Measurements from ENCODE around the gene DNAJB6. TPM values are rescaled to one million over a fixed set of nuclear protein-coding genes. Genes with fewer than 3 reads are reported as not detected.

DNAJB6 gene
- total and polyA plus RNA-seq, 2 donors (not counting 3 experiments of a cell fraction or from before 2014, with no cell fraction given): 69.6 to 135 TPM

- no peak overlapping the region for H3K27ac ChIP-seq (ENCODE audit: insufficient read depth, low read depth, low read length)
- H3K36me3 ChIP-seq (ENCODE audit: control insufficient read depth in 2 of 2, extremely low read depth in 1 of 2, insufficient read depth in 2 of 2, low read length in 2 of 2): peaks cover 10 to 14% of the 10 kb centered on the region in 2 experiments
- H4K20me1 ChIP-seq (replicated peaks; ENCODE audit: control insufficient read depth, extremely low read depth, insufficient read depth, low read length): peaks cover 2% of the 10 kb centered on the region
- H3K9me1 ChIP-seq (replicated peaks; ENCODE audit: control insufficient read depth, extremely low read depth, insufficient read depth, low read length): no peaks in the 10 kb centered on the region
- dilution Hi-C loops (cut with MboI; ENCODE audit: extremely low pct_ligation_motif_present, low sequenced_read_pairs): no loop called here
- H3K4me3 ChIP-seq (replicated peaks in 1 of 3; ENCODE audit: insufficient read depth in 1 of 3, low read depth in 1 of 3, low read length in 3 of 3): no peak overlapping the region
- H3K9me3 ChIP-seq (replicated peaks; ENCODE audit: control insufficient read depth, insufficient read depth, low read length): no peaks in the 10 kb centered on the region
- DNase-seq (ENCODE audit: low read depth, low spot score) (no peak), FAIRE-seq (no peak)
- TF ChIP-seq CTCF (IDR thresholded peaks at IDR 0.05; ENCODE audit: extremely low read depth in 1 of 2, insufficient read depth in 1 of 2, low read depth in 1 of 2, low read length in 2 of 2) (no peak), MYC (IDR thresholded peaks at IDR 0.05; ENCODE audit: low read depth, low read length) (no peak), POLR2AphosphoS5 (IDR thresholded peaks at IDR 0.05; ENCODE audit: insufficient read depth, low read depth, low read length) (no peak), JUN (IDR thresholded peaks at IDR 0.05; ENCODE audit: borderline replicate concordance, insufficient read depth, insufficient read length, low read depth) (no peak), EZH2 (IDR thresholded peaks at IDR 0.05; ENCODE audit: borderline replicate concordance, low read depth, low read length, severe bottlenecking) (no peak), FOS (IDR thresholded peaks at IDR 0.05; ENCODE audit: borderline replicate concordance, insufficient read depth, low read length) (no peak), GATA2 (IDR thresholded peaks at IDR 0.05; ENCODE audit: insufficient read depth, insufficient read length, low read depth, low read length) (no peak), POLR2A (IDR thresholded peaks at IDR 0.05; ENCODE audit: low read depth, low read length) (no peak)
- TF ChIP-seq, protein P1, sequence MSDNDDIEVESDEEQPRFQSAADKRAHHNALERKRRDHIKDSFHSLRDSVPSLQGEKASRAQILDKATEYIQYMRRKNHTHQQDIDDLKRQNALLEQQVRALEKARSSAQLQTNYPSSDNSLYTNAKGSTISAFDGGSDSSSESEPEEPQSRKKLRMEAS (IDR thresholded peaks at IDR 0.05; ENCODE audit: insufficient read depth, insufficient read length): no peak
- H3K4me1 ChIP-seq (ENCODE audit: control insufficient read depth, extremely low read depth, insufficient read depth, low read length): peaks cover 4% of the 10 kb centered on the region
- H3K27me3 ChIP-seq (ENCODE audit: control insufficient read depth in 2 of 2, insufficient read depth in 2 of 2, low read length in 2 of 2): no peaks in the 10 kb centered on the region
- no peak overlapping the region for H3K4me2 ChIP-seq (ENCODE audit: insufficient read depth, low read length)
- H2AFZ ChIP-seq (ENCODE audit: low read depth, low read length): no peak overlapping the region
- ChIA-PET CTCF (interaction anchor here (1.4 kb wide), 1 partner anchor 14 kb away, joined by 3 read pairs; no protein-coding TSS in a partner anchor), POLR2A (no interaction called here)
- H3K79me2 ChIP-seq (ENCODE audit: control insufficient read depth, insufficient read depth, low read length): peaks cover 29% of the 10 kb centered on the region
- H3K9ac ChIP-seq (replicated peaks; ENCODE audit: extremely low read depth, insufficient read depth, low read length): no peak overlapping the region
- BruUV-seq (replicated peaks): no TSS peak
- intact Hi-C loops (cut with micrococcal nuclease): no loop called here
These were observed 47.5 kb downstream of the DNAJB6 start for GRCh38 chr7:157384301-157384700.
